Fibroblast of lung (primary cell): ENCODE measurements around the gene UNCX.

ENCODE experiments used
- EZH2 ChIP-seq: IDR thresholded peaks from 2 replicates; pipeline ENCODE4 v1.5.1; 2012; ENCODE audit warnings: low read length, control low read depth, mild to moderate bottlenecking; ENCODE audit errors: missing control alignments
- TF ChIP-seq, protein P1 (sequence below), 2 donors: IDR thresholded peaks in 1 of 2; conservative IDR thresholded peaks in 1 of 2; 1 replicate in 1 of 2; 2 replicates in 1 of 2; pipeline ENCODE4 v1.5.1; 2011 to 2012; ENCODE audit warnings: low read length in 2 of 2, control low read depth in 1 of 2, inconsistent platforms in 1 of 2, low read depth in 1 of 2, mild to moderate bottlenecking in 1 of 2

DNA sequence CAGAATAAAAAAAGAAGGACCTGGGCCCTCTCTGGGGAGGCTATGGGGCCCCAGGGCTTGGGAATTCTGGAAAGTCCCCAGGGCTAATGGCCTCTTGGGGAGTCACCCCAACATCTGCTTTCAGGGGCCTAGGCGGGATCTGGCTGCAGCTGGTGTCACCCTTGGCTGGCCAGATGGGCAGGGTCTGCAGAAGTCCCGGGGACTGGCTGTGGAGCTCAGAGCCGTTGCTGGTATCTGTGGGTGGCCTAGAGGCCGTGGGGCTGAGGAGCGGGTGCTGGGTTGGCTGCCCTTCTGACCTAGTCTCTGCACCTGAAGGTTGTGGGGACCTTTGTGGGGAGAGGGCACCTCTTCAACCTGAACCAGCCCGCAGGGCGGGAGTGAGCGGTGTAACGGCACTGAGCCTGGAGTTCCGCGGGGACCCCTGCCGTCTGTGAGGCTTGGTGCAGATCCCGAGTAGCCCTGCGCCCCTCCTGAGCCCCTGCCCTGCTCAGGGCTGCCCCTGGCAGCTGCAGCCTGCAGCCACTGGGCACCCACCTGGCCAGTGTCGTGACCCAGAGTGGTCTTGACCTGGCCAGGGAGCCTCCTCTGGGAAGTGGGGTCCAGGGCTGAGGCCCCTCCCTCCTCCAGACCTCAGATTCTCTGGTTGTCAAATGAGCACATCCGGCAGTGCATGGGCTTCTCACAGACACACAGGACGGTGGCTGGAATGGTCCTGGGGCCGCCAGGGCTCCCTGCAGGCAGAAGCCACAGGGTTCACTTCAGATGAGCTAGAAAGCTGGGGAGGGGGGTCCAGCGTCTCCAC, 51.5 kb downstream of the UNCX start:
- TF ChIP-seq, protein P1, sequence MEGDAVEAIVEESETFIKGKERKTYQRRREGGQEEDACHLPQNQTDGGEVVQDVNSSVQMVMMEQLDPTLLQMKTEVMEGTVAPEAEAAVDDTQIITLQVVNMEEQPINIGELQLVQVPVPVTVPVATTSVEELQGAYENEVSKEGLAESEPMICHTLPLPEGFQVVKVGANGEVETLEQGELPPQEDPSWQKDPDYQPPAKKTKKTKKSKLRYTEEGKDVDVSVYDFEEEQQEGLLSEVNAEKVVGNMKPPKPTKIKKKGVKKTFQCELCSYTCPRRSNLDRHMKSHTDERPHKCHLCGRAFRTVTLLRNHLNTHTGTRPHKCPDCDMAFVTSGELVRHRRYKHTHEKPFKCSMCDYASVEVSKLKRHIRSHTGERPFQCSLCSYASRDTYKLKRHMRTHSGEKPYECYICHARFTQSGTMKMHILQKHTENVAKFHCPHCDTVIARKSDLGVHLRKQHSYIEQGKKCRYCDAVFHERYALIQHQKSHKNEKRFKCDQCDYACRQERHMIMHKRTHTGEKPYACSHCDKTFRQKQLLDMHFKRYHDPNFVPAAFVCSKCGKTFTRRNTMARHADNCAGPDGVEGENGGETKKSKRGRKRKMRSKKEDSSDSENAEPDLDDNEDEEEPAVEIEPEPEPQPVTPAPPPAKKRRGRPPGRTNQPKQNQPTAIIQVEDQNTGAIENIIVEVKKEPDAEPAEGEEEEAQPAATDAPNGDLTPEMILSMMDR (conservative IDR thresholded peaks at IDR 0.05 in 1 of 2, IDR thresholded peaks at IDR 0.05 in 1 of 2; ENCODE audit: low read depth in 1 of 2, low read length in 2 of 2): no peak
- TF ChIP-seq EZH2: no peak
